Astrocyte of the spinal cord (primary cell): Measurements from ENCODE around the gene VPS11.

Experiments
- DNase-seq: peaks from one replicate; pipeline ENCODE4 v3.0.0; 2011; ENCODE audit warnings: low read depth, low spot score
- H3K4me3 ChIP-seq: 2 replicates; pipeline ENCODE4 v1.5.1; 2011; ENCODE audit warnings: low read depth, mild to moderate bottlenecking, low read length, moderate library complexity
- in situ Hi-C: cut with HindIII; loops from 2 replicates; pipeline ENCODE4 v1.10.0; 2017; ENCODE audit warnings: low sequenced_read_pairs
- TF ChIP-seq, protein P1 (sequence below): IDR thresholded peaks from 2 replicates; pipeline ENCODE4 v1.5.1; 2012; ENCODE audit warnings: low read depth, mild to moderate bottlenecking, low read length, inconsistent platforms

The VPS11 gene

DNA sequence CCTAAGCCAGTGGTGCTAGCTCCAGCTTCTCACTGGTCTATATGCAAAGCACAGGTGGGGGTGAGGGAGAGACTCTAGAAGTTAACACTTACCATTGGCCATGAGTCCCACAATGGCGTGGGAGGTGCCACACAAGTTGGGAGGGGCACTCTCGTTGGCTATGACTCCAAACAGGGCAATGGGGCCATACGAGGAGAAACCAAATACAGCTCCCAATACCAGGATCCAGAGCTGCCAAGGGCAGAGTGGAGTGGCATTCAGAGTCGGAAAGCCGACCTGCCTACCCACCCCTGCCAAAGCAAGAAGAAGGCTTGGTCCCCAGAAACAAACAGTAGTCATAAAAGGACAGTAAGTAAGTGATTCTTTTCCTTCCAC lies 42.5 kb upstream of the VPS11 start:
- H3K4me3 ChIP-seq: no peak overlapping the region
- in situ Hi-C loops: no loop called here
- DNase-seq: no peak
- TF ChIP-seq, protein P1, sequence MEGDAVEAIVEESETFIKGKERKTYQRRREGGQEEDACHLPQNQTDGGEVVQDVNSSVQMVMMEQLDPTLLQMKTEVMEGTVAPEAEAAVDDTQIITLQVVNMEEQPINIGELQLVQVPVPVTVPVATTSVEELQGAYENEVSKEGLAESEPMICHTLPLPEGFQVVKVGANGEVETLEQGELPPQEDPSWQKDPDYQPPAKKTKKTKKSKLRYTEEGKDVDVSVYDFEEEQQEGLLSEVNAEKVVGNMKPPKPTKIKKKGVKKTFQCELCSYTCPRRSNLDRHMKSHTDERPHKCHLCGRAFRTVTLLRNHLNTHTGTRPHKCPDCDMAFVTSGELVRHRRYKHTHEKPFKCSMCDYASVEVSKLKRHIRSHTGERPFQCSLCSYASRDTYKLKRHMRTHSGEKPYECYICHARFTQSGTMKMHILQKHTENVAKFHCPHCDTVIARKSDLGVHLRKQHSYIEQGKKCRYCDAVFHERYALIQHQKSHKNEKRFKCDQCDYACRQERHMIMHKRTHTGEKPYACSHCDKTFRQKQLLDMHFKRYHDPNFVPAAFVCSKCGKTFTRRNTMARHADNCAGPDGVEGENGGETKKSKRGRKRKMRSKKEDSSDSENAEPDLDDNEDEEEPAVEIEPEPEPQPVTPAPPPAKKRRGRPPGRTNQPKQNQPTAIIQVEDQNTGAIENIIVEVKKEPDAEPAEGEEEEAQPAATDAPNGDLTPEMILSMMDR: no peak

DNA sequence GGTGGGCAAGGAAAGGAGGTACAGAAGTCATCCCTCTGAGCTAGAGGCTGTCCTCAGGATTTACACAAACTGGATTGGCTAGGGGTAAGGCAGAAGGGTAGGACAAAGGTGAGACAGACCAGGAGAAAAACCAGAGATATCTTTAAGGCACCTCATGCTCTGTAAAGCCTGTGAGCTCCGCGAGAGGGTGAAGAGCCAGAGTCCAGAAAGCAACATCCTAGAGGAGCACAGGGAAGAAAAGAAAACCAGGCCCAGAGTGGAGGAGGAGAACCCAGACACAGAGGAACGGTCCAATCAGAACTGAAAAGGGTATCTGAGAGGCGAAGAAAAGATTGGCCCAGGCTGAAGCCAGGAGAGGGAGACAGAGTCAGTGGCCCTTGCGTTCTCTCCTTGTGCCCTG lies 42.1 kb upstream of the VPS11 start:
- no peak for DNase-seq
- no peak overlapping the region for H3K4me3 ChIP-seq
- in situ Hi-C loops: no loop called here
- TF ChIP-seq, protein P1: no peak

DNA sequence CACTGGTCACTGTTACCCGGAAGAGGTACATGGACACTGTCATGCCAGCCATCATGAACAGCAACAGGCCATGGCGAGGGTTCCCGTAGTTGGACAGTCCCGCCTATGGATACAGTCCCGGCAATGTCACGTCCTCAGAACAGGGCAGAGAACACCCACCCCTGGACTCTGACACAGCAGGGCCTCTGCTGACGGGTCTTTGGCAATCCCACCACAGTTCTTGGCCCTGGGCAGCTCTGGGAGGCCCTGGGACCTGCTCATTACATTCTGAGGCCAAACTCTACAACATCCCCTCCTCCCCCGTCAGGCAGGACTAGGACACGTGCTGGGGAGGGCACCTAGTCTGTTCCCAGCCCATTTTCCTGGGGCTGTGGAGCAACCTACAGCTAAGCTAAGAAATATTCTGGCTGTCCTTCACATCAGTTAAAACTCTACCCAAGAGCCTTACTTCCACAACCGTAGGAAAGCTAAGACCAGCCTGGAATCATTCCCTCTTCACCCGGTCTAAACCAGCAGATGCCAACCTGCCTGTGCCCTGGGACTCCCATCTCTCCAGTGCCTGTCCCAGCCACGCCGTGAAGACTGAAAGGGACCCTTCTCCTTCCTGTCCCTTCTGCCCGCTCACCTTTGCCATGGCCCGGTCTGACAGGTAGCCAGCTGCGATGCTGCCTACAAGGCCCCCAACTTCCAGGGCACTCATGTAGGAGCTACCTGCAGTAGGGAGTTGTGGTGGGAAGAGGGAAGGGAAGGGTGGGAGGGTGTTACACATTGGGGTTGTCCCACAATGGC lies 41.4 kb upstream of the VPS11 start:
- DNase-seq: no peak
- in situ Hi-C loops: no loop called here
- H3K4me3 ChIP-seq: no peak overlapping the region
- TF ChIP-seq, protein P1: no peak

DNA sequence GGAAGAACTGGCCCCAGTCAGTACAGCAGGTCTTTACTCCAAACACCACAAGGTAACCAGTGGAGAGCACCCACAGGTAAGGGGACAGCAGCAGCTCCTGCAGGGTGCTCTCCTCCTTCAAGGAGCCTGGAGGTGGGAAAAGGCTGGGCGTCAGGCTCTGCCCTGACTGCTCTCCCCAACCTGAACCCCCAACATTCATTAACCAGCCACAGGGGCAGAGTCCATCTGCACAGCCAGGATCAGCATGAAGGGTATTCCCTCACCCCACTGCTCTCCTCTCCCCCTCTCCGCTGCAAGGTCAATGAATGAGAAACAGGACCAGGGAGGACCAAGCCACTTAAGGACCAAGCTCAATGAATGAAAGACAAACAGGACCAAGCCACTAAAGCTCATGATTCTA lies 40.6 kb upstream of the VPS11 start:
- in situ Hi-C loops: no loop called here
- DNase-seq: no peak
- no peak overlapping the region for H3K4me3 ChIP-seq
- TF ChIP-seq, protein P1: no peak

DNA sequence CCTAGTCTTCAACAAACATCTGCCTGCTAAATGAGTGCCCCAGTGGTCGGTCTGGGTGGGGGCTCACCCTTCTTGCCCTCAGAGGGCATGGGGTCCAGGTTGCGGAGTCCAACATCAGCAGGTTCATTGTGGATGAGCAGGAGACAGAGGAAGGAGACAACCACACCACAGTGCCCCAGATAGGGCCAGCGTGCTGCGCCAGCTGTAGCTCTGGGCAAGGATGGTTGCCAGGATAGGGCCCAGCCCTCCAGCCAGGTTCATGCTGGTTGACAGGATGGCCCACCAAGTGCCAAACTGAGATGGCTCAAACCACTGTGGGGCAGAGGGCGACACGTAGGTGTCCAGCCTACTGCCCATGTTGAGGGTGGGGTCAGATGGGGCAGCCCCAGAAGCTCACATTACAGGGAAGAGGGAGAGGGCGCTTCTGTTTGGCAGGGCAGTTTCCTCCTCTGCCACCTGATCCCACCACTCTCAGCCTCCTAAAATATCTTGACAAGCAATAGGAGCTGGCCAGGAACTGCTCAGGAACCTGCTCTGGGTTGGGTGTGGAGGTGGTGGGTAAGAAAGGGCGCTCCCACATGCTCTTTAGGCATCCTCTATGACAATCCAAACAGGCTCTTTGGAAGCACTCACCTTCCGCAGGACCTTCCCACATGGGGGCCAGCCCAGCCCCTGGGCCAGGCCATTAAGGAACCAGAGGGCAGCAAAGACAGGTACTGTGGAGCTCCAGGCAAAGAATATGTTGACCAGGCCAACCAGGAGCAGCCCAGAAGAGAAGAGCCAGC lies 39.9 kb upstream of the VPS11 start:
- TF ChIP-seq, protein P1: no peak
- in situ Hi-C loops: no loop called here
- H3K4me3 ChIP-seq: no peak overlapping the region
- DNase-seq: no peak

DNA sequence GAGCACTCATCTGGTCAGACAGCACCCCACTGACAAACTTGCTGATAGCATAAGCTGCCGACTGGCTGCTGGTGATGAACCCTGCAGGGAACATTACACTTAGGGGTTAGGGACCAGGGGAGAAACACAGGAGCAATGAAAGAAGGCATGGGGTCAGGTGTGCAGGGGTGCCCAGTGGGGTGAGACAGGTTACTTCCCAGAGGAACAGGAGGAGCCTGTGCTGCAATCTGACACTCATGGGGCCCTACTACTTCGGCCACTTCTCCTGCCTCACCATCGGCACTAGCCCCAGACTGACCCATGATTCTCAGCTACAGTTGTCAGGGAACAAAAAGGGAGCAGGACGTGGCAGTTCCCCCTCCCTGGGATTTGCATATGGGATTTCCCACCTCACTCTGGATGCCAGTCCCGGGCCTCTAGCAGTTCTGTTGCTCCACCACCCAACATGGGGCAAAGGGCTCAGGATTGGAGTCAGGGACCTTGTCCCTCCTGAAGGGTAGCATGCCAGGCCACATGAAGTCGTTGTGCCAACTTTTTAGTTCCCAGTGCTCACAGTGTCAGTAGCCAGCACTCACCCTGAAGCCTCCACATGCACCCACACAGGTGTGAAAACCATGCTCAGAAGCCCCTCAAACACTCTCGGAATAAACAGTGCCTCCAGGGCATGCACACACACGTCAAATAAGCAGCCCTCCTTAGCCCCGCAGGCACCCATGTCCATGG lies 39.1 kb upstream of the VPS11 start:
- in situ Hi-C loops: no loop called here
- TF ChIP-seq, protein P1: no peak
- no peak for DNase-seq
- H3K4me3 ChIP-seq: no peak overlapping the region
